GM21360 (cell line): ENCODE measurements around the gene EIF3F.
A peak's percentile ranks its signal among the peaks of the same experiment; 100 is the strongest.
"Not testable (repeated sequence)": the region's sequence is repeated elsewhere in the genome, so short reads cannot be mapped to it uniquely, and the experiment has no call there.

ENCODE experiments used
- ATAC-seq: cut with Tn5 transposase; IDR thresholded peaks from one replicate; pipeline ENCODE4 v1.9.1; 2021; ENCODE audit warnings: mild to moderate bottlenecking, moderate library complexity; ENCODE audit not compliant: unreplicated experiment

The EIF3F gene

GRCh38 chr11:7987560-7987883 is 385 bp downstream of the EIF3F start:
- not testable (repeated sequence) for ATAC-seq

GRCh38 chr11:7994581-7995278 is 7.6 kb downstream of the EIF3F start:
- no peak for ATAC-seq

- no peak for ATAC-seq
Observed at GRCh38 chr11:7999795-8000194, 12.7 kb downstream of the EIF3F start.

- ATAC-seq: no peak
Observed at GRCh38 chr11:8000390-8000789, 13.3 kb downstream of the EIF3F start.

DNA sequence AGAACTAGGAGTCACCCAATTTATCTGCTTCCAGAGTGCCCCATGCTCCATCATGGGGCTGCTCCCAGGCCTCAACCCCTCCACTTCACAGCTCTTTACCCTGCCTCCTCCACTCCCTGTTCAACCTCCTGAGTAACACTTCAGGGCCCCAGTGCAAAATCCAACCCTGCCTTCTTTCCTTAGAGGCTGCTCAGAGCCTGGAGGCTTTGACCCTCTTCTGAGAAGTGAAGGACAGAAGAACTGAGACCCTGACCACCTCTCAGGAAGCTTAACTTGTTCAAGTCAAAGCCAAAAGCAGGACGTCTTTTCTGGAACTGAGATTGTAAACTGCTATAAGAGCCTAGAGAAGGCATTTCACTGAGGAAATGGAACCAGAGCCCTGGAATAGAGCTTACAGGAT is 15.5 kb downstream of the EIF3F start:
- ATAC-seq: no peak

DNA sequence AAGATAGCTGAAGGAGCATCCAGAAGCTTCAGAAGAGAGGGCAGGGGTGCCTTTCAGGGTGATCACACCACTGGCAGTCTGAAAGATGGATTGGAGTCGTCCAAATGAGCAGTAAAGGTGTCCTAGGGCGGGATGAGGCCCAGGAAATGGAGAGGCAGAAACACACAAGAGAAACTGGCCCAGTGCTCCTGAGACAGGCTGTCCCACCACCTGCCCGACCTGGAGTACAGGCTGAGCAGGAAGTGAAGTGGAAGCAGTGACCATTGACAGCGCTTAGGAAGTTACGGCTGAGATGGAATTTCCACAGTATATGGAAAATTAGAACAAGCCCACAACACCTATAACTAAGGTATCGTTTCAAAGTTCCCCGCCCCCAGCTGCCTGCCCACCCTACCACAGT is 16.1 kb downstream of the EIF3F start:
- ATAC-seq: no peak

GRCh38 chr11:8004008-8004407 is 16.9 kb downstream of the EIF3F start:
- ATAC-seq: no peak

DNA sequence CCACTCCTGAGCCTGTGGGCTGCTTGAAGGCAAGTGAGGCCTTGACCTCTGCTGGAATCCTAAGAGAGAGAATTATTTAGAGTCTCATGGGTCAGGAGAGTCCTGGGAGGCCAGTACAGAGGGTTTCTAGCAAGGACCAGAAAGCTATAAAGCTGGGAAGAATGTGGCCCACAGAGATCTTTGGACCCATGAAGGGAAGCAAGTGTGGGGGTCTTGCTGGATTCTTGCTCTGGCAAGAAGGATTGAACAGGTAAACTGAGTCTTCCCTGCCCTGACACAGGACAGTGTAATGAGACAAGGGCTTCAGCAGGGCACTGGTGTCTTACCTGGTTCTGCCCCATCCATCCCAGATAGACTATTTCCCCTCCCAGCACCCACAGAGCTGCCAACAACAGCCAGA is 18.4 kb downstream of the EIF3F start:
- no peak for ATAC-seq

DNA sequence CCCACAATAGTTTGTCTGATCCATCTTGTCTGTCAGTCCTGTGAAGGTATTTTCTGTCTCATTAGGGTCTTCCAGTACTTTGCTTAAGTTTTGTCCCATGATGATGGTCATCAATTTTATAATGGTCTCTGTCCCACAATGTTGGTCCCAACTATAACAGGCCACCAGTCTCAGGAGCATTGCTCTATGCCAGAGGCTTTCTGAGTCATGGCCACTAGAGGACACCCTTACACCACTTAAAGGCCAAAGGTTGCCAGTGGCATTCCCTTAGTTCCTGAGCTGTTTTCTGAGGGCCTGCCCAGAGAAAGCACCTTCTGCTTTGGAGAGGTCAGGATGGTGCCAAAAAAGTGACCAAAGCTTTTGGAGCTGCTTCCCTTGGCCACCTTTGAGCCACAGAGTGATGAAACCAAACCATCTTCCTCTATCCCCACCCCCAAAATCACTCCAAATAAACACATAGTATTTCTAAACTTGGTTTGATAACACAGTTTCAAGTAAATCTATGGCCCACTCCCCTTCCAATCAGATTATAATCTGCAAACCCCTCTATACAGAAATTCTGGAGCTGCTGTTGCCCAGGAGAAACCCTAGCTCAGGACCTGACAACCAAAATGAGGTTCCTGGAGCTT is 19.3 kb downstream of the EIF3F start:
- peak; percentile 62 for ATAC-seq

- no peak for ATAC-seq
Observed at GRCh38 chr11:8008212-8008611, 21.1 kb downstream of the EIF3F start.

- ATAC-seq: no peak
Observed at GRCh38 chr11:8009856-8010255, 22.7 kb downstream of the EIF3F start.

DNA sequence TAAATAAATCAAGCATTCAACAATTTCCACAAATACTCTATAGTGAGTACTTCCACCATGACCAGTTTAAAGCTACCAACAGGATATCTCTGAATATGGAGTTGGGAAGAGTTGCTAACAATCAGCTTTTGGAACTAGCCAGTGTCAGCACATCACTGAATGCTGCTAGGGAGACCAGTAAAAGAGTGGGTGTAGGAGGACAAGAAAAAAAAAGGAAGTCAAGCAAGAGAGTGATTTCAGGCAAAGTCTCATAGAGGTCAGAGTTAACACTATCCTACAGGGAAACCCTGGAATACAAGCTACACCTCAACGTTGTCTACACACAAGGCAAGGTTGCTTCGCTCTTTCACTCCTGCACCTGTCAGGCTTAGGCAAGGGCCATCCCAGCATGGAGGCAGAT is 24.2 kb downstream of the EIF3F start:
- ATAC-seq: no peak

- no peak for ATAC-seq
Observed at GRCh38 chr11:8011981-8012444, 24.9 kb downstream of the EIF3F start.

- ATAC-seq: no peak
Observed at GRCh38 chr11:8013833-8014232, 26.7 kb downstream of the EIF3F start.

GRCh38 chr11:8015753-8016239 is 28.7 kb downstream of the EIF3F start:
- ATAC-seq: no peak

DNA sequence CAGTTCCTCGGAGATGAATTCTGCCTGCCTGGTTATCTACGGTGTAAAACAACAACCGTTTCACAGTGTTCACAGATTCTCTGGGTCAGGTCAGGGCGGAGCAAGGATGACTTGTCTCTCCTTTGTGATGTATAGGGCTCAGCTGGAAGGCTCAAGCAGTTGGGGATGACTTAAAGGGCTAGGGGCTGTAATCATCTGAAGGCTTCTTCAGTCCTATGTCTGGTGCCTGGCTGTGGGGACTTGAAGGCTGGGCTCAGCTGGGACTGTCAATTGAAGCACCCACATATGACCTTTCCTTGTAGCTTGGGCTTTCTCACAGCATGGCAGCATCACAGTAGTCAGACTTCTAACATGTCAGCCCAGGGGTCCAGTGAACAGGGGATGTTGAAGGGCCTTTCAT is 29.3 kb downstream of the EIF3F start:
- ATAC-seq: no peak

DNA sequence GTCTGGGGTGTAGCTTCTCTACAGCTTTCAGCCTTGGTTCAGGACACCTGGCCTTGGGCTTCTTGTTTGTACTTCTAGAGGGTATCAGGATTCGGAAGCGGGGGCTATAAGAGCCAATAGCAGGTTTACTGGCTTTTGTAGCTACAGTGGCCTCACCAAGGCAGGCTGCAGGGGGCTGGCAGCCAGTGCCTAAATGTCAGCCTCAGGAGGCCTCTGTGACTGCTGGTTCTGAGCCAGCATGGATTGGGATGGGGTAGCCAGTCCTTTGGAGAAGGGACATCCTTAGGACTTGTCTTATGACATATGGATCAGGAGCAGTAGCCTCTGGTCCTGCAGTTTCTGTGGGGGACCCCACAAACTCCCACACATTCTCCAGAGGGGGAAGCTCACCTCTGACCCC is 29.9 kb downstream of the EIF3F start:
- no peak for ATAC-seq

DNA sequence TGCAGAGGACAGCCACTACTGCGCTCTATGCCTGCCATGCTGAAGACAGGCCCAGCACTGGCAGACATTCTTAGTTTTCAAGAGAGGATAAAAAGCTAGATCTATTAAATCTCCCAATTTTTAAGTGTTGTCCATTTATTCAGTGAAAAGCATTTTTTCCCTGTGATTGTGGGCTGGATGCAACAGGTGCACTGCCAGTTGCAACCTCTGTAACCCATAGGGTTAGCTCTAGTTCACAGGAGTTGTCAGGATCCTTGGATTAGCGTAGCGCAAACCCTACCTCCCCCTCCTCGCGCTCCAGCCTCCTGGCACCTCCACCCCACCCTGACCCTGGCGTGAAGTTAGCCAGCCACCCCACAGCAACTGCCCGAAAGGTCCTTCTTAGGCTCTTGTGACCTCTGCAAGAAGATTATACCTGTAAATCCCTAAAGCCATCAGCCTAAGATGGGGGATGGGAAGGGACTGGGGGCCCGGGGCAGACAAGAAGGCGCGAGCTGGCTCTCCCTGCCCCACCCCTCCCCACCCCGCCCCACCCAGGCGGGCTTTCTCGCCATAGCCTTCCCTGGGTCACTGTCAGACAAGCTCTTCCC is 30.9 kb downstream of the EIF3F start:
- no peak for ATAC-seq

DNA sequence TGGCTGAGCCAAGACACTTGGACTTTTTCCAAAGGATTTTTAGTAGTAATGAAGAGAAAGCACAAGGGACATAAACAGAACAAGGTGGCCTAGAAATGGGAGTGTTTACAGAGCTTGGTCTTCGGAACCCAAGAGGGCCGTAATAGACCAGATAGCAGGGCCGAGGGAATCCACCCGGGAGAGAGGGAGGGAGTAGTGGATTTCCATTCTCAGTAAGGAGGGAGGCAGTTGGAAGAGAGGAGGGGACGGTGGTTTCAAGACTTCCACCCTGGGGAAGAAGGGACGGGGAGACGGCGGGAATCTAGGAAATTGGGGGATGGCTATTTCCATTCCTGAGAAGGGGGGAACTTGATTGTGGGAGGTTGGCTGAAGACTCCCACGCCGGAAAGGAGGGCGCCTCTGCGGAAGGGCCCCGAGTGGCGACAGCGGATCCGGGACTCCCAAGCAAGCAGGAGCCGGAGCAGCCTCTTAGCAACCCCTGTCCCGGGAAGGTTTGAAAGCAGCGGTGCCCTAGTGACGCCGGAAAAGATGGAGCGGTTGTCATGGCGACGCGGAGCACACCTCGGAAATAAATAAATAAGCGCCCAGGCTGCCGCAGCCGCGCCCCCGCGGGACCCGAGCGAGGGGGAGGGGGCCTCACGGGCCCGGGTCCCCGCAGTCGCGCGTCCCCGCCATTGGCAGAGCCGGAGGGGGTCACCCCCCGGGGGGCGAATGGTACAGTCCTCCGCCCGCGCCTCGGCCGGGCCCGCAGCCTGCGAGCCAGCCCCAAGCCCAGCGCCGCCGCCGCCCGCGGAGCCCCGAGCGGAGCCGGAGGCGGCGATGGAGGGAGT is 31.6 kb downstream of the EIF3F start:
- no peak for ATAC-seq

DNA sequence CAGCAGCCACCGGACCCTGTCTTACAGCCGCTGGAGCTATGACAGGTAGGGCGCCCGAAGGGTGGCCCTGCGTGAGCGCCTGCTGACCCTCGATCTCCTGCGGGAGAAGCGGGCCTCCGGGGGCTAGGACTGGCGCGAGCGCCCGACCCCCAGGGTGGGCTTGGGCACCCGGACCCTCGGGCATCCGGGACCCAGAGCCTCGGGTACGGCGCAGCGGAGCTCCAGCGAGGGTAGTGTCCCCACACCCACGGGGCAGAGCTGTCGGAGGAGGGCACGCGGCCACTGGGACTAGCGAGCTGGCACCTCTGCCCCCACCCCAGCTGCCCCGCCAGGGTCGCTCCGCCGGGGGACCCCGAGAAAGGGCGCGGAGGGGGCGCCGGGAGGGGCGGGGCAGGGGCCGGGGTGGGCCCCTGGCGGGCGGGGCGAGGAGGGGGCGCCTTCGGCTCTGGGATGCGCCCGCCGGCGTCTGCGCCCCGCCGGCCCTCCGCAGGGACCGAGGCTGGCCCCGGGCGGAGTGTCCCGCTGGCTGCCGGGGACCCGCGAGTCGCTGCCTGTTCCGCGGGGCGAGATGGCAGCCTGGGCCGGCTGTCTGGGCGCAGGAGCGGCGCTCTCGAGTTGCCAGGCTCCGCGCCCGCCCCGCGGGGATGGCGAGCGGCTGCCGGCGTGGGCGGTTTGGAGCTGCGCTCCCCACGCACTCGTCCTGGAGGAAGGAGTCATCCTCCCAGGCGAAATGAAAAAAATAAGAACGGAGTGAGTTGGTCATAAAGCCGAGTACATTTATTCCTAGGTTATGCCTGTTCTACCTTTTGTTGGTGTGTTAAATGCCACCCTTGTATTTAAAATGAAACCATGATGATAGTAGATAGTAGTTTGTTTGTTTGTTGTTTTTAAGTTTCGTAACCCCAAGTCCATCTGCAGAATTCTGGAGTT is 32.4 kb downstream of the EIF3F start:
- ATAC-seq: no peak
